Stimulated activated CD4-positive, alpha-beta T cell treated with anti-CD3 and anti-CD28 coated beads, Interleukin-4, amount 100 ng/mL, for 24 hours (primary cell): ENCODE results near the gene PALLD.
A peak's percentile ranks its signal among the peaks of the same experiment; 100 is the strongest.
"Not testable (repeated sequence)": the region's sequence is repeated elsewhere in the genome, so short reads cannot be mapped to it uniquely, and the experiment has no call there.

Experiments
- DNase-seq: peaks from one replicate; pipeline ENCODE4 v3.0.0-alpha.2; 2020

PALLD gene

DNA sequence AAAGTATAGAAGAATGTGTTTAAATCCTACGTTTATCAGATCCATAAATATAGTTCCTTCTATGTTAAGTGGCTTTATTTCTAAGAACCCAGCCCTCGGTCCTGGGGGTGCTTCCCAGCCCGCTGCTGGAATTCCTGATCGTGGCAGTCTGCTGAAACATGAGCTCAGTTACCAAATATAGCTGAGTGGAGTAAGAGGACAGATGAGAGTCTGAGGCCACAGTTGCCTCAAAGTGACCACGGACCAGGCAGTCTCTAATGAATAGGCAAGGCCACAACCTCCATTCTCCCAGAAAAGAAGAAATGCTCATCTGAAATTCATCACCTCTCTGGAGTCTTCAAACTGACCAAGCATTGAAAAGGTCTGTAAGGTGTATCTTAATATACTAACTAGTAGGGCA is at the start of gene PALLD:
TSS of gene PALLD (plus strand) at position 219 of the 400 bp plus-strand sequence.
- DNase-seq: no peak

DNA sequence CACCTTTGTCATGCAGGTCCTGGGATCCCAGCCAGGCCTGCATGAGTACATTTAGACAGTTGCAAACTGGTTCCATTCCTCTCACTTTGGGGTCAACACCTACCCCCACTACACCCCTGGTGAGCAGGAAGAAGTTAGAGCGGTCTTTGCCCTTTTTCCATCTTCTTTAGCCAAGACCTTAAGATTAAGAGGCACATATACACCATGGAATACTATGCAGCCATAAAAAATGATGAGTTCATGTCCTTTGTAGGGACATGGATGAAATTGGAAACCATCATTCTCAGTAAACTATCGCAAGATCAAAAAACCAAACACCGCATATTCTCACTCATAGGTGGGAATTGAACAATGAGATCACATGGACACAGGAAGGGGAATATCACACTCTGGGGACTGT is 47.8 kb upstream of the PALLD start:
- not testable (repeated sequence) for DNase-seq

DNA sequence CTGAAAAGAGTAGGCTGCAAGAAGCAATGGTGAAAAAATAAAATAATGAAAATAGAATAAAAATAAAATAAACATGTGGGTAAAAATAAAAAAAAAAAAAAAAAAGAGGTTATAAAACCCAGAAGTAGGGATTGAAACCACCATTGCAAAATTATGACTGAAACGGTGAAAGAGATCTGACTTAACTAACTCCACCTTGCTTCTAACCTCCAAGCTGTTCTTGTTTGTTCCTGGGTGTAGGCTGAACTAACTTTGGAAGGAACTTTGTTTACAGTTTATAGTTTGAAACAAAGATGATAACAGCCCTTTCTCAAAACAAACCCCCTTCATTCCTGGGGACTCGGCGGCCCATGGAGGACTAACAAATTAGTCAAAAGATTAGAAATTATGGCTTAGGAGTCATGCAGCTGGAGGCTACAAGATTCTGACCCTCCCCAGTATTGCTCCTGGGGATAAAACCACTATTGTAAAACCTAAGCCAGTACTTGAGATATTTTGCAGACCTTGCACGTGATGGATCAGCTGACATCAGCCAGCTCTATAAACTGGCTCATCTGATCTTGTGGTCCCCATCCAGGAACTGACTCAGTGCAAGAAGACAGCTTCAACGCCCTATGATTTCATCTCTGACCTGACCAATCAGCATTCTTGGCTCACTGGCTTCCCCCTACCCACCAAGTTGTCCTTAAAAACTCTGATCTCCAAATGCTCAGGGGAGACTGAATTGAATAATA is 47.0 kb upstream of the PALLD start:
- DNase-seq: peak; percentile 14

DNA sequence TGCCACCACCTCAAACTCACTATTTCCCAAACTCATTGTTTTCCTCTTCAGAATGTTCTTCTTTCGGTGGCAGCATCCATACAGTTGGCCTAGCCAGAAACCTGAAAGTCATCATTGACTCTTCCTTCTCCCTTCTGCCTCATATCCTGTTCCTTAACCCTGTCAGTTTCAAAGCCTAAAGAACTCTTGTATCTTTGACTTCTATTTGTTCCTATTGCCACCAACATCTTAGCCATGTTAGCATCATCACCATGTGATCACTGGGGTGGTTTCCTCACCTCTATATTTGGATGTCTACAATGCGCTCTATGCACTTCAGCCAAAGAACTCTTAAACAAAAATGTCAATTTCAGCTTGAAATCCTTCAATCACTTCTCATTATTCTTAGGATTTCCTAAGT is 45.5 kb upstream of the PALLD start:
- DNase-seq: no peak

DNA sequence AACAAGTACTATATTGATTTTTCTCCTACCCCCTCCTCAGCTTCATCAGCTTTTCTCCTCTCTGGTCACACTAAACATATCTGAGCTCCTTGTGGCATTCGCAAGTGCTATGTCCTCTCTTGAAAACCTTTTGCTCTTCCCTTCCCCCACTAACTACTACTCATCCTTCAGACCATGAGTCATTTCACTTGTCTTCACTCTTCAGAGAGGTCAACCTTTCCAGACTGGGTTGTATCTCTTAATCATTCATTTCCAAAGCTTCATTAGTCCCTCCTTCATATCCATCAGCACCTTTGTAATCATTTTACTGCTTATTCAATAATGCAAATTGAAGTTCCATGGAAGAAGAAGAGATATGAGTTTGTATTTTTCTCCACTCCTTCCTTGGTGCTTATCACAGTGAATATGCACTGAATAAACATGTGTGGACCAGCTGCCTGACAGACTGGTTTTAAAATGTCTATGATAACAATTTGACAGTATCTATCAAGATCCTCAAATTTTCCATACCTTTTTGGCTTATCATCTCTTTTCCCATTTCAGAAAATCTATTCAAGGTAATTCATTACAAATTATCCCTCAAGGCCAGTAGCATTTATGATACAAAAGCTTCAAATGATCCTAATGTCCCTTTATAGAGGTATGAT is 45.0 kb upstream of the PALLD start:
- no peak for DNase-seq

DNA sequence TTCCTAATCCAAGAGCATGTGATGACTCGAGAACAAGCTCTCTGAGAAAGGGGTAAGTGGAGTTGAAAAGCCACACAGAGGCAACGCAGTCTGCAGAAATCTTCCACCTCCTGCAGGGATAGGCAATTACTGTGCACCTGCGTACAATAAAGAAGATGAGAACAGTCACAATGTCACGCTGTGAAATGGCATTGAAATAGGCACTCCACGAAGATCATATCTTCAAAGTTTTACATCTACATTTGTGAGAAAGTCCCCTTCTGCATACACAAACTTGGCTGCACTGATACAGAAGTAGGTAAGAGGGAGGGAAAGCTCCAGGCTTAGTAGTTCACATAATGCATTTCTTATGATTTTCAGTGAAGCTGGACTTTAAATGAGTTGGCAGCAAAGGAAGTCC is 43.7 kb upstream of the PALLD start:
- DNase-seq: no peak

DNA sequence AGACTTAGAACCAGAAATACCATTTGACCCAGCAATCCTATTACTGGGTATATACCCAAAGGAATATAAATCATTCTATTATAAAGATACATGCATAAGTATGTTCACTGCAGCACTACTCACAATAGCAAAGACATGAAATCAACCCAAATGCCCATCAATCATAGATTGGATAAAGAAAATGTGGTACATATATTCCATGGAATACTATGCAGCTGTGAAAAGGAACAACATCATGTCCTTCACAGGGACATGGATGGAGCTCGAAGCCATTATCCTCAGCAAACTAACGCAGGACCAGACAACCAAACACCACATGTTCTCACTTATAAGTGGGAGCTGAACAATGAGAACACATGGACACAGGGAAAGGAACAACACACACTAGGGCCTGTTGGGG is 38.6 kb upstream of the PALLD start:
- DNase-seq: not testable (repeated sequence)

DNA sequence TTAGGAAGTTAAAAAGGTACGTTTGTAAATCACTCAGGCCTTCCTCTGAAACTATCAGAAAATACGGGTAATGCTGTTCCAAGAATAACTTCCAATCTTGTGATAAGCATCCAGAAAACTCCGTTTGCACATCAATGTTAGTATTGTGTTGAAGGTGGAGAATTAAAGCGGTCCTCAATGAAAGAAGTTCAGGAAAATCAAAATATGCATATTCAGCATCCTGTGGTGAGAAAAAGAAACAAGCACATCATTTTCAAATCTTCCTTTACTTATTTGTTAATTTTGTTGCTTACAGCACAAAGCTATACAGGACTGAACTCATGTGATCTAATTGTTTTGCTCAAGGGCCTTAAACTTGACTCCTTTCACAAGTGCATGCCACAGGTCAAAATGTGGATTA is 35.0 kb upstream of the PALLD start:
- no peak for DNase-seq

DNA sequence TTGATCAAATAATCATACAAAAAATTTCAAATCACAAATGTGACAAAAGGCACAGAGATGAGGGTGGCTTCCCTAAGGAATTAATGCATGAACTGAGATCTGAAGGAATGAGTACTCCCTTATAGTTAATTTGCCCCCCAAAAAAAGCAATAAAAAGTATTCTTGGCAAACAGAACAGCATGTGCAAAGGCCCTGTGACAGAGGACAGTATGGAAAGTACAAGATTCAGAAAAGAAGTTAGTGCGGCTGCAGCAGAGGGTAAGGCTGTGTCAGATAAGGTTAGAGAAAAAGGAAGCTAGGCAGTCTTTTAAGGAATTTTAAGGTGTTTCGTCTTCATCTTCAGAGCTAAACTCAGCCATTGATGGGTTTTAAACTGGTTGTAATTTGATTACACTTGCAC is 23.9 kb upstream of the PALLD start:
- no peak for DNase-seq

DNA sequence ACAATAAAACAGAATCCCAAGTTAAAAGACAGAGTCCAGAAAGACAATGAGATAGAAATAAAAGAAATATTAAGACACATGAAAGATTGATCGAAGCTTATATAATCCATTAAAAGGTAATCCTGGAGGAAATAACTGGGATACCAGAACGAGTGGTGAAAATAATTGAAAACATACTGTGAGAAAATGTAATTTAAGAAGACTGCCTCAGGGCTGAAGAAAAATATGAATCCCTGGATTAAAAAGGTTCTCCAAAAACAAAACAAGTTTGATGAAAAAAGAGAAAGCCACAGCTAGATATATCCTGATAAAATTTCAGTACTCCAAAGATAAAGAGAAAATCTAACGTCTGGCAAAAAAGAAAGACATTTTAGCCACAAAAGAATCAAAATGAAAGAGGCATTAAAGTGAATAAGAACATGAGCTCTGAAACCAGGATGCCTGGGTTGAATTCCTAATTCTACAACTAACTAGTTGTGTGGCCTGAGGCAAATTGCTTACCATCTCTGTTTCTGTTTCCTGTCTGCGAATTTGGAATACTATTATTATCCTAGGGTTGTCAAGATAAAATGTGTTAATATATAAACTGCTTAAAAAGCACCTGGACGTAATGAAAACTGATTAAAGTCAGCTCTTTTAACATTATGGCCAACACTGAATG is 22.1 kb upstream of the PALLD start:
- DNase-seq: no peak

DNA sequence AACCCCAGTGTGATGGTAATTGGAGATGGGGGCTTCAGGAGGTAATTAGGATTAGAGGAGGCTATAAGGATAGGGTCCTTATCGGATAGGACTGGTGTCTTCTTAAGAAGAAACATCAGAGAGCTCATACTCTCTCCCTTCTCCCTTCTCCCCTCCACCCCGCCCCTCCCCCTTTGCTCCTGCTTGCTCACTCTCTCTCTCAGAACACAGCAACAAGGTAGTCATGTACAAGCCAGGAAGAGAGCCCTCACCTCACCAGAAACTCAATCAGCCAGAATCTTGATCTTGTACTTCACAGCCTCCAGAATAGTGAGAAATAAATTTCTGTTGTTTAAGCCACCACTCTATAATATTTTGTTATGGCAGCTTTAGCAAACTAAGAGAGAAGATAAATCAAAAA is 21.1 kb upstream of the PALLD start:
- peak; percentile 39 for DNase-seq

DNA sequence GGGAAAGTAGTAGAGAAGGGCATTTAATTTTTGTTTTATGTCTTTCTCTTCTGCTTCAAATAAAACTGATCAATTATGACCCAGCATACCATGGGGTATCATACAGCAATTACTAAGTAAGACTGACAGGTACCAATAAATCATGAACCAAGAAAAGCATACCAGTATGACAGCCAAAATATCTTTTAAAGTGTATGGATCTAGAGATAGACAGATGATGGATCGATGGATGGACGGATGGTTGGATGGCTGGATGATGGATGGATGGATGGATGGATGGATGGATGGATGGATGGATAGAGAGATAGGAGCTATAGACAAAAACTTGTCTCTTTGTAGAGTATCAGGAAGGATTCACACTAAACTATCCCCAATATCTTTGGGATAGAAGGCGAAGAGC is 18.0 kb upstream of the PALLD start:
- no peak for DNase-seq

DNA sequence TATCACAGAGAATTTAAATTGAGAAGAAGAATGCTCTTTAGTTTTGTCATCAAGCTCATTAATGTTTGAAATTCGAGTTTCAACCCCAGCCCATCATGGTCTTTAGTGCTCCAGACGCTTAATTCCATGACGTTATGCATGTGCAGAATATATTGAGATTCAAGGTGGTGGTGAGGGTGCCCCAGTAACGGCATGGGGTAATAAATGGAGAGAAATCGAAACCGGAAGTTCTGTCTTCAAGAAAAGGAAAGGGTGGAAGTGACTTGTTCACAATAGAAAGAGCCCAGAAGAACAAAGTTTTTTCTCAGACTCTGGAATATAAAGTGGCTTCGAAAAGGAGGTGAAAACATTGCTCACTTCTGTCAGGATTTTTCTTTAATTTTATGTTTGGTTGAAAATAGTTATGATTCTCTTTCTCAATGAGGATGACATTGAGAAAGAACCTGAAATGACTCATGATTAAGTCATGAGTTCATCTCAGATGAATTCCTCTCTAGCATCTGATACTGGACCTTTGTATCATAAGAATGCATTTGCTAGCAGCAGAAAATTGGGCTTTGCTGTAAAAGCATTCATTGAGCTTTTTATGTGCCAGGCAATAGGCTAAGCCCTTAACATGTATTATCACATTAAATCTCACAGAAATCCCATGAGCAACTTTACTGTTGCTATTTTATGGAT is 15.8 kb upstream of the PALLD start:
- peak; percentile 48 for DNase-seq

DNA sequence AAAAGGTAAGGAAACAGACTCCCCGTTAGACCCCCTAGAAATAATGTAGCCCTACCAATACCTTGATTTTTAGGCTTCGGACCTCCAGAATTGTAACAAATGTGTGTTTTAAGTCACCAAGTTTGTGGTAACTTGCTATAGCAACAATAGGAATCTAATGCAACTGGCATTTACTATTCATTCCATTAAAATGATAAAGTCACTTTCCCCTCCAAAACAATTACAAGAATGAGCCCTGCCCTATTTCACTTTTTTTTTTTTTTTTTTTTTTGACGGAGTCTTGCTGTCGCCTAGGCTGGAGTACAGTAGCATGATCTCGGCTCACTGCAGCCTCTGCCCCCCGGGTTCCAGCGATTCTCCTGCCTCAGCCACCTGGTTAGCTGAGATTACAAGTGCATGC is 13.0 kb upstream of the PALLD start:
- no peak for DNase-seq

DNA sequence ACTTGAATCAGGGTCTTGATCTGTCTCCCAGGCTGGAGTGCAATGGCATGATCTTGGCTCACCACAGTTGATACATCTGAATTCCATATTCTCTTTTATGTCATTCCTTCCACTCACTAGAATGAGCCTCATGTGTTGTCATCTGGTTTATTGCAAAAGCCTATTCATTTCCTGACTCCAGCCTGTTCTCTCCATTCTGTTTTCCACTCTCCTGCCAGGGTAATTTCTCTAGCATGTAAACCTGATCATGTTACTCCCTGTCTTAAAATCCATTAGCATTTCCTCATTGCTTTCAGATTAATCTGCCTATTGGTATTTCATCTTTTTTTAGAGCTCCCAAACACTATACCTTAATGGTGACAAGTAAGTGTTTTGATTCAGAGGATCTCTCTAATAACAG is 12.2 kb upstream of the PALLD start:
- no peak for DNase-seq

DNA sequence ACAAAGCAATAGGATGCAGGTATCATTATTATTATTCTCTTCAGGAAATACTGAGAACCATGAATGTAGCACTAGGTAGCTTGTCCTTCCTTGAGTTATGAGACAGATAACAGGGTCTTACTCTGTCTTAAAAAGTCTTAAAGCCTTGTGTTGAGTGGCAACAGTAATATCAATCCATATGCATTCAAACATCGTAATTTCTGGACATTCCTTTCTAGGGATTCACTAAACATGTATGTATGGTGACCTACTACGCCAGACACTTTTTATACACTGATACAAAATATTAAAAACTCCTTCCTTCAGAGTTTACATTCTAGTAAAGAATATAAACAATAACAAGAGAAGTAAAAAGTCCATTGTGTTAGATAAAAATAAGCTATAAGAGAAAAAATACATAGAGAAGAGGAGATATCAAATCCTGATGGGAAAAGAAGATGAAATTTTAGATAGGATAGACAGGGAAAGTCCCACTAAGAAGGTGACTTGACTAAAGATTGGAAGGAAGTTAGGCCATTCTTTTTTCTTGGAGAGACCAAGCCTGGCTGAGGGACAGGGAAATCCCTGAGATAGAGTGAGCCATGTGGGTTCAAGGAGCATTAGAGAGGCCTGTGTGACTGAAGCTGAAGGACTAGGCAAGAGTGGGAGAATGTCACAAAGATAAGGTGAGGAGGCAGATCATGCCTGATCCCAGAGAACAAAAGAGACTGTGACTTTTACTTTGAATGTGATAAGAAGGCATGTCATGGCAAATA is 11.5 kb upstream of the PALLD start:
- no peak for DNase-seq

DNA sequence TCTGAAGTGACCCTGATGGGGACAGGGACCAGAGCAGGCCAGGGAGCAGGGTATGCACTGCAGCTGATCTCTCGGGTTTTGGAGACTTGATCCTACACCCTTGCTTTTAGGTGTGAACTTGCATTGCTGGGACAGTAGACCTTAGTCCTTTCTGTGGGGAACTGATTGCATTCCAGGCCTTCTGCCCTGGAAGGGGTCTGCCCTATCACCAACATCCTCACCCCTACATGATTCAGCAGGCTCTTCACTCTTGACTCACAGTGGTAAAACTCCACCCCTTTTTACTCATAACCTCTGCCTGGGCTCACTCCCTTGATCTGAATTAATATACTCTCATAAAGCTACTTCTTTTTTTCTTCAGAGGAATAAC is 10.0 kb upstream of the PALLD start:
- DNase-seq: peak; percentile 16

DNA sequence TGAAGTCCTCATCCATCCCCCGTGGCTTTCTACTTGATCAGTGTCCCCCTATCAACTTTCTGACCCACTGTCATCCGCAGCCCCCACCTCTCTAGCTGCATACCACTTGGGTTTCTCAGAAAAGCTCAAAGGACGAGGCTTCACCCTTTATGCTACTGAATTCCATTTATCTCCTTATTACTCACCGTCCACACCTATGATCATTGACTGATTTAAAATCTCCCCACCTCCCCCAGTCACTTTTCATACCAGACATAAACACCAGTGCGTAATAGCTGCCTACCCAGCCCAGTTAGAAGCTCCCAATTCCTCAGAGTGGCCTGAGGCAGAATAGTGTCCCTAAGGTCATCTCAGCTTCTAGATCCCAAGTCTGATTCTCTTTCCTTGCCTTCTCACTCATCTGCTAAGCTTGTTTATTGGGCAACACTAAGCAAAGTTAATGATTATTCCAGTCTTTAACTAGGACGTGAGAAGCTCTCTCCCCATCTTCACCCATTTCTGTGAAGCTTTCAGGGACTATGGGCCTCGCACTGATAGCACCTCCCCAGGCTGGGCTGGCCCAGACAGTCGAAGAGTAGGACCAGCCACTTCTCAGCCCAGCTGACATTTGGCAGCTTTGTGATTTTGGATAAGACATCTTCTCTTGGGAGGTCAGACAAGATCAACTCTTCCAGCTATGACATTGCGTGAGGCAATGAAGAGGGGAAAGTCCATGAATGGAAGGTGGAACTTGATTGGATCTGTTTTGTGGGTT is 9.4 kb upstream of the PALLD start:
- no peak for DNase-seq

DNA sequence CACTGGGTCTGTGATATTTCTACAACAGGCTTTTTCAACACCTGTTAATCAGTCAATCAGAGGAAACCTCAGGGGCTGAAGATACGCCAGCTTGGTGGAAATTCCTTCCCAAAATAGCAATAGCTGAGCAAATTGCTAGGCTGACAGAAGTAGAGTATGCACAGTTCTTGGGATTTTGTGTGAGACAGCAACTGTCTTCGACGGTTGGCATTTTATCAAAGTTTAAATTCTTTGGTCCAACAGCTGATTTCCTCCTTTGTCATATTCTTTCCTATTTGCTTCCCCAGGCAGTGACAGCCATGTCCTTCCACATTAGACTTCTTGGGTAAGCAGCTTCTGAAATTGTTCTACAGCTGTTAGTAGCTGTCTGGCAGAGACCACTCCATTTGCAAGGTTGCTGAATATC is 8.0 kb upstream of the PALLD start:
- DNase-seq: no peak

DNA sequence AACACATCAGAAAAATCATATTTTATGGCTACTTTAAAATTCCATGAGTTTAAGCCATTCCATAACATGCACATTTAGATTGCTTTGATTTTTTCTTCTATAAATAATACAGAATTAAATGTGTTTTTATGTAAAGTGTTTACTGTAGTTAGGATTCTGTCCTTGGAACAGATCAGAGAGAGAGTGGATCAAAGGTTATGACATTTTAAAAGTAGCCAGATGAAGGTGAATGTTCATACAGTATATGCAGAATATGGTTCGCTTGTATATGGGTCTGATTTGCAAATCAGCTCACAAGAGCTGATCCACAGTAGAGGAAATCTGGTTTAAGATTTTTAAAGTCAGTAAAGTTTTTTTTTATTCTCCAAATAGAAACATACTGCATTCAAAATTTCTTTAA is 7.2 kb upstream of the PALLD start:
- DNase-seq: no peak

DNA sequence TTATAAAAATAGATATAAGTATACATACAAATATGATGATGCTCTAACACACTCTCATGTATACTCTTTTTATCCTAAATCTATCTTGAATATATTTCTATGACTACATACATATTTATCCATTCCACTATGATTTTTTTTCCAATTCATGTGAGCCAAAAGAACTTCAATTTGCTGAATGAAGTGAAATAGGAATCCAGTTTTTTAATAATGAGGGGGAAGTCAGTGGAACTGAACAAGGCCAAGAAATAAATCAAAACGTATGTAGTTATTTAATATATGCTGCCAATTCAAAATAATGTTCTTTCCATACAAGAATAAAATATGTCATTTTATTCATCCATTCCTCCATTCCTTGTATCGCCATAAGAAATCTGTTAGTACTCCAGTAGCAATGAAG is 6.1 kb upstream of the PALLD start:
- DNase-seq: no peak

DNA sequence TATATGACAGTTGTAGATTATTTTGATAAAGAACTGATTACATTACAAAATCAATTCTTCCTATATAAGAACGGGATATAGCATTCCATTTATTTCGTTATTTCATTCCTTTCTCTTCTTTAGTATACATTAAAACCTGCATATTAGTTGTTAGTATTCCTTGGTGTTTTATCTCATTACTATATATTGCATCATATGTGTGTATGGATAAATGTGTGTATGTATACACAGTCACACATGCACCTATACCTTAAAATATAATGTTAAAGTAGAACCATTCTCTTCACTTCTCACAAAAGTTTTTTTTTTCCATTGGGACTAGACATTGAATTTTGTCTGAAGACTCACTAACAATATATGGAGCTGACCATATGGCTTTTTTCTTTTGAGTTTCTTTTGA is 5.3 kb upstream of the PALLD start:
- no peak for DNase-seq
